ENCODE results near the gene ACTR8.

ACTR8 gene

GRCh38 chr3:53863145-53863544 is 18.8 kb downstream of the ACTR8 start:
- DNase-seq (ENCODE audit: low read depth in 2 of 2) = no peak

- DNase-seq (ENCODE audit: low read depth in 2 of 2) = no peak
These were observed 19.7 kb downstream of the ACTR8 start for GRCh38 chr3:53862241-53862640.

- no peak for DNase-seq (ENCODE audit: low read depth in 2 of 2)
These were observed 21.8 kb downstream of the ACTR8 start for GRCh38 chr3:53860196-53860595.

GRCh38 chr3:53859178-53859577 is 22.8 kb downstream of the ACTR8 start:
- DNase-seq (ENCODE audit: low read depth in 2 of 2) = no peak

- DNase-seq (ENCODE audit: low read depth in 2 of 2) = no peak
These were observed 23.7 kb downstream of the ACTR8 start for GRCh38 chr3:53858096-53858741.

- DNase-seq (ENCODE audit: low read depth in 2 of 2) = no peak
These were observed 25.0 kb downstream of the ACTR8 start for GRCh38 chr3:53856964-53857363.

GRCh38 chr3:53850895-53851294 is 31.1 kb downstream of the ACTR8 start:
- no peak for DNase-seq (ENCODE audit: low read depth in 2 of 2)

GRCh38 chr3:53849916-53850315 is 32.0 kb downstream of the ACTR8 start:
- DNase-seq (ENCODE audit: low read depth in 2 of 2) = no peak

- DNase-seq (ENCODE audit: low read depth in 2 of 2) = no peak
These were observed 35.1 kb downstream of the ACTR8 start for GRCh38 chr3:53846851-53847155.

GRCh38 chr3:53846134-53846850 is 35.7 kb downstream of the ACTR8 start, which contains the start of the genes CHDH and IL17RB:
TSS of gene CHDH (minus strand) at chr3:53846419. CDS start at chr3:53824008, 22,411 bp downstream.
TSS of gene IL17RB (plus strand) at chr3:53846568. CDS start at chr3:53846589, 21 bp downstream.
- no peak for DNase-seq (ENCODE audit: low read depth in 2 of 2)

GRCh38 chr3:53845881-53846133 is 36.1 kb downstream of the ACTR8 start:
- no peak for DNase-seq (ENCODE audit: low read depth in 2 of 2)

- DNase-seq (ENCODE audit: low read depth in 2 of 2) = no peak
These were observed 36.7 kb downstream of the ACTR8 start for GRCh38 chr3:53845103-53845880.

- no peak for DNase-seq (ENCODE audit: low read depth in 2 of 2)
These were observed 37.5 kb downstream of the ACTR8 start for GRCh38 chr3:53844262-53845102.

- DNase-seq (ENCODE audit: low read depth in 2 of 2) = no peak
These were observed 38.5 kb downstream of the ACTR8 start for GRCh38 chr3:53843195-53844177.

- no peak for DNase-seq (ENCODE audit: low read depth in 2 of 2)
These were observed 39.3 kb downstream of the ACTR8 start for GRCh38 chr3:53842436-53843194.

- DNase-seq (ENCODE audit: low read depth in 2 of 2) = no peak
These were observed 40.7 kb downstream of the ACTR8 start for GRCh38 chr3:53841296-53841695.

GRCh38 chr3:53837331-53837730 is 44.6 kb downstream of the ACTR8 start:
- no peak for DNase-seq (ENCODE audit: low read depth in 2 of 2)

- DNase-seq (ENCODE audit: low read depth in 2 of 2) = no peak
These were observed 45.7 kb downstream of the ACTR8 start for GRCh38 chr3:53836084-53836872.

GRCh38 chr3:53835257-53835656 is 46.7 kb downstream of the ACTR8 start:
- no peak for DNase-seq (ENCODE audit: low read depth in 2 of 2)

Data from stimulated activated CD8-positive, alpha-beta memory T cell treated with anti-CD3 and anti-CD28 coated beads, Interleukin-7, amount 100 ng/mL, for 1 hour (primary cell).